Kidney epithelial cell (primary cell): ENCODE results near the gene TOP2A. TPM values are rescaled to one million over a fixed set of nuclear protein-coding genes. Genes with fewer than 3 reads are reported as not detected.

ENCODE experiments used
- DNase-seq: peaks from one replicate; pipeline ENCODE4 v3.0.0-alpha.2; 2010; ENCODE audit warnings: low read depth
- H3K27me3 ChIP-seq: 2 replicates; pipeline ENCODE4 v1.6.0; 2011; ENCODE audit warnings: low read length; ENCODE audit not compliant: control insufficient read depth, insufficient read depth
- H3K36me3 ChIP-seq: 2 replicates; pipeline ENCODE4 v1.5.1; 2011; ENCODE audit warnings: low read length; ENCODE audit not compliant: control insufficient read depth, insufficient read depth
- H3K4me3 ChIP-seq: 2 replicates; pipeline ENCODE4 v1.5.1; 2011; ENCODE audit warnings: low read depth, mild to moderate bottlenecking, control low read depth, low read length
- CTCF ChIP-seq: IDR thresholded peaks from 2 replicates; pipeline ENCODE4 v1.5.1; 2011; ENCODE audit warnings: mild to moderate bottlenecking, moderate library complexity, low read length, control low read depth, inconsistent platforms; ENCODE audit not compliant: insufficient read depth, poor library complexity, severe bottlenecking
- total RNA-seq: library from RNA; depleted of rRNA; stranded (reverse); fragments of >200 nt; gene quantifications from 2 replicates; pipeline ENCODE4 v1.2.3, GENCODE V29; 2015

The TOP2A gene
- total RNA-seq, 1 donor from 2014 or later, result 17.4 TPM

- peaks cover 4% of the 10 kb centered on the region for H3K27me3 ChIP-seq
- no peak overlapping the region for H3K4me3 ChIP-seq
- no peaks in the 10 kb centered on the region for H3K36me3 ChIP-seq
- TF ChIP-seq CTCF, result no peak
- DNase-seq, result no peak
Measured at GRCh38 chr17:40364906-40365305, 52.8 kb downstream of the TOP2A start.

- DNase-seq, result no peak
- TF ChIP-seq CTCF, result no peak
- Histone ChIP-seq H3K27me3 (peaks cover 4% of the 10 kb centered on the region), H3K36me3 (no peaks in the 10 kb centered on the region), H3K4me3 (peak within 1 kb of the TSS; percentile 47)
Measured at GRCh38 chr17:40364121-40364861, 53.4 kb downstream of the TOP2A start, which contains the start of gene GJD3. GJD3 (minus strand) TSS chr17:40364737; CDS start chr17:40363815, 922 bp downstream.

GRCh38 chr17:40363111-40363827, 54.4 kb downstream of the TOP2A start:
- H3K27me3 ChIP-seq, result peaks cover 4% of the 10 kb centered on the region

GRCh38 chr17:40362696-40363110, 55.0 kb downstream of the TOP2A start:
- Histone ChIP-seq H3K36me3 (no peaks in the 10 kb centered on the region), H3K4me3 (peak overlapping the region; percentile 47), H3K27me3 (peaks cover 4% of the 10 kb centered on the region)
- DNase-seq, result no peak
- peak; percentile 77 for TF ChIP-seq CTCF

More at GRCh38 chr17:40363111-40363827, 54.4 kb downstream of the TOP2A start:
- peak overlapping the region; percentile 47 for H3K4me3 ChIP-seq
- H3K36me3 ChIP-seq, result no peaks in the 10 kb centered on the region
- DNase-seq, result no peak
- no peak for TF ChIP-seq CTCF

GRCh38 chr17:40361925-40362695, 55.6 kb downstream of the TOP2A start:
- TF ChIP-seq CTCF, result no peak
- DNase-seq, result no peak
- peaks cover 4% of the 10 kb centered on the region for H3K27me3 ChIP-seq
- peak overlapping the region; percentile 47 for H3K4me3 ChIP-seq
- no peaks in the 10 kb centered on the region for H3K36me3 ChIP-seq
